Mucosa of descending colon (tissue), 3 donors: ENCODE data around the gene ZNF451. TPM values are rescaled to one million over a fixed set of nuclear protein-coding genes. Genes with fewer than 3 reads are reported as not detected.

ENCODE experiments used
- ATAC-seq: fragments of 200-7000 bp; cut with Tn5 transposase; one replicate; pipeline ENCODE4 v1.9.1; 2020; ENCODE audit warnings: mild to moderate bottlenecking, moderate library complexity
- DNase-seq, 3 donors: peaks; one replicate each; pipeline ENCODE4 v3.0.0-alpha.2; 2020
- H3K36me3 ChIP-seq: fragments of 200-600 bp; one replicate; pipeline ENCODE4 v1.8.0; 2021; ENCODE audit warnings: low read depth, mild to moderate bottlenecking
- H3K4me1 ChIP-seq: fragments of 200-600 bp; one replicate; pipeline ENCODE4 v1.8.0; 2021; ENCODE audit warnings: low read depth, mild to moderate bottlenecking
- H3K4me3 ChIP-seq: fragments of 200-600 bp; one replicate; pipeline ENCODE4 v1.8.0; 2021; ENCODE audit warnings: mild to moderate bottlenecking
- H3K9me3 ChIP-seq: fragments of 200-600 bp; one replicate; pipeline ENCODE4 v1.8.0; 2021; ENCODE audit warnings: mild to moderate bottlenecking
- CTCF ChIP-seq: fragments of 200-600 bp; IDR thresholded peaks from one replicate; pipeline ENCODE4 v1.8.0; 2022; ENCODE audit warnings: antibody characterized with exemption, mild to moderate bottlenecking
- intact Hi-C, 2 donors: fragments of 100-400 bp; cut with DNase I in 1 of 2; cut with micrococcal nuclease in 1 of 2; formaldehyde crosslinking; loops; one replicate each; pipeline versions ENCODE4 v1.11.0 to v1.11.1; 2022; cut with DNase I, micrococcal nuclease
- total RNA-seq, 3 donors: library from RNA; stranded (reverse); fragmentation: NEBNext Ultra II Directional in 2 of 3; extraction: Animal tissue kit (Norgen Biotek cat#: 25700) in 2 of 3; gene quantifications; one replicate each; pipeline versions ENCODE4 v1.2.1 to v1.2.4, GENCODE V29; 2021 to 2023
- donor health status: DM: no; HTN: no; CAD: no; lungs with moderate emphysema.
- donor health status: DM: no; HTN: no; CAD: no.
- donor health status: DM: no; HTN: yes; CAD: no.

Gene ZNF451
- total RNA-seq, 3 donors from 2014 or later: 34.6 to 58.5 (median 46.0) TPM

GRCh38 chr6:57174511-57174907 lies 84.5 kb downstream of the ZNF451 start:
- Histone ChIP-seq H3K36me3 (no peaks in the 10 kb centered on the region), H3K4me1 (no peaks in the 10 kb centered on the region), H3K9me3 (no peaks in the 10 kb centered on the region), H3K4me3 (no peak overlapping the region)
- no peak for TF ChIP-seq CTCF
- no peak for ATAC-seq
- intact Hi-C loops: loop anchor here in 1 of 2 donors (10.0 kb wide), 1 partner anchor 140 kb away; the partner anchor contains the start of gene PRIM2
- no peak for DNase-seq

GRCh38 chr6:57177545-57178265 lies 87.7 kb downstream of the ZNF451 start:
- ATAC-seq (no peak), DNase-seq (peak in 2 of 3 donors; percentile 20 to 22)
- intact Hi-C loops: loop anchor here in 1 of 2 donors (10.0 kb wide), 1 partner anchor 137 kb away; the partner anchor contains the start of gene PRIM2
- no peak for TF ChIP-seq CTCF
- no peaks in the 10 kb centered on the region for H3K9me3 ChIP-seq
- H3K4me1 ChIP-seq: no peaks in the 10 kb centered on the region
- H3K36me3 ChIP-seq: no peaks in the 10 kb centered on the region
- H3K4me3 ChIP-seq: no peak overlapping the region

- ATAC-seq (no peak), DNase-seq (no peak)
- no peaks in the 10 kb centered on the region for H3K36me3 ChIP-seq
- no peak for TF ChIP-seq CTCF
- no peaks in the 10 kb centered on the region for H3K4me1 ChIP-seq
- H3K4me3 ChIP-seq: no peak overlapping the region
- H3K9me3 ChIP-seq: no peaks in the 10 kb centered on the region
- intact Hi-C loops: no loop called here
Observed at GRCh38 chr6:57180596-57180995, 90.6 kb downstream of the ZNF451 start.

GRCh38 chr6:57182017-57182432 lies 92.0 kb downstream of the ZNF451 start:
- no peak for ATAC-seq
- no peak overlapping the region for H3K4me3 ChIP-seq
- intact Hi-C loops: no loop called here
- DNase-seq: no peak
- no peaks in the 10 kb centered on the region for H3K4me1 ChIP-seq
- H3K36me3 ChIP-seq: no peaks in the 10 kb centered on the region
- TF ChIP-seq CTCF: no peak
- H3K9me3 ChIP-seq: no peaks in the 10 kb centered on the region

- Histone ChIP-seq H3K4me3 (no peak overlapping the region), H3K9me3 (no peaks in the 10 kb centered on the region), H3K4me1 (no peaks in the 10 kb centered on the region), H3K36me3 (no peaks in the 10 kb centered on the region)
- intact Hi-C loops: no loop called here
- TF ChIP-seq CTCF: no peak
- DNase-seq (no peak), ATAC-seq (no peak)
Observed at GRCh38 chr6:57183336-57183735, 93.3 kb downstream of the ZNF451 start.
